Hepatocyte (in vitro differentiated cells): Measurements from ENCODE around the gene CRADD.

Experiments
- CTCF ChIP-seq: fragments of 200-600 bp; sonication (generic); IDR thresholded peaks from 2 replicates; pipeline ENCODE4 v1.5.1; 2016; ENCODE audit warnings: antibody characterized with exemption, mild to moderate bottlenecking; ENCODE audit not compliant: poor library complexity
- EZH2 ChIP-seq: fragments of 200-600 bp; sonication (generic); IDR thresholded peaks from 2 replicates; pipeline ENCODE4 v1.6.1; 2016; ENCODE audit warnings: antibody characterized with exemption, mild to moderate bottlenecking, borderline replicate concordance
- EZH2phosphoT487 ChIP-seq: fragments of 200-600 bp; sonication (generic); IDR thresholded peaks from one replicate; pipeline ENCODE4 v1.6.1; 2018; ENCODE audit warnings: antibody characterized with exemption, mild to moderate bottlenecking, low read depth, moderate library complexity; ENCODE audit not compliant: unreplicated experiment, severe bottlenecking

- TF ChIP-seq CTCF (no peak), EZH2phosphoT487 (no peak), EZH2 (no peak)
Measured at GRCh38 chr12:93667672-93668071, 9.5 kb upstream of the CRADD start.
